ENCODE results near the gene OSCAR. TPM values are rescaled to one million over a fixed set of nuclear protein-coding genes. Genes with fewer than 3 reads are reported as not detected.

Gene OSCAR
- total RNA-seq, 2 donors from 2014 or later, result 2.3 TPM; not detected in 1

DNA sequence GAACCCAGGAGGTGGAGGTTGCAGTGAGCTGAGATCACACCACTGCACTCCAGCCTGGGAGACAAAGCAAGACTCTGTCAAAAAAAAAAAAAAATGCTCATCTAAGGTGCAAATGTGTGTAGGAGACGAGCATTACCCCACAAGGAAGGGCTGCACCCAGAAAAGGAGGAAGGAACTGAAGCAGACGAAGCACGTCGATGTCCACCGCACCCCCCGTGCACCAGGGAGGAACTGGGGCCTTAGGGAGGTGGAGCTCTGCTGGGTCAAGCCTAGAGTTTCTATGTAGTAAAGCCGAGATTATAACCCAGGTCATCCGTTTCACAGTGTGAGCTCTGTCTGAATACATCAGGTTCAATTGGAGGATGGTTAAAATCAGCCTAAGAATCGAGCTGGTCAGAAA, 38.0 kb downstream of the OSCAR start:
- no peaks in the 10 kb centered on the region for H3K4me1 ChIP-seq
- no peaks in the 10 kb centered on the region for H3K36me3 ChIP-seq (replicated peaks in 1 of 2; ENCODE audit: insufficient read depth in 1 of 2, low read depth in 2 of 2)
- H3K27ac ChIP-seq, result no peak overlapping the region
- intact Hi-C loops (cut with DNase I), result no loop called here
- peak in 1 of 4 donors; percentile 8 for DNase-seq
- H3K4me3 ChIP-seq, result no peak overlapping the region
- no peaks in the 10 kb centered on the region for H3K9me3 ChIP-seq
- WGBS, 2 donors, result 45 to 68% methylated on average over 7 to 9 of the region's 9 CpGs
- TF ChIP-seq POLR2A (IDR thresholded peaks at IDR 0.05) (no peak), CTCF (IDR thresholded peaks at IDR 0.05) (no peak)
- H3K27me3 ChIP-seq, result no peaks in the 10 kb centered on the region
- no peak for ATAC-seq

DNA sequence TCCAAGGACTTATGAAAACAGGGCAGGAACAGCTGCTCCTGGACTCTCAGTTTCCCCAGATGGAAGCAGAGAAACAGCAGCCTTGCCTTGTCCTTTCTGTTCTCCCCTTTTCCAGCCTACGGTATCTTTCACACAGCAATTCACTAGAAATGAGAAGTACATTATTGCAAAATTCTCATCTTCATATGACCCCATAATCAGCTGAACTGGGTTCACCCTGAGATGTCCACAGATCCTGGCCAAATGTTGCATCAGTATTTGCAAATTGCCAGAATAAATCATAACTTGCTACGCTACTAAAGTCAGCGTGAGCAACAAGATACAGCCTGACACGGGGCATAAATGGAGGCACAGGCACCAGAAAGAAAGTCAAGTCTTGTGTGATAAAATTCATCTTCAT, 53.0 kb downstream of the OSCAR start:
- H3K27ac ChIP-seq, result no peak overlapping the region
- H3K36me3 ChIP-seq (replicated peaks in 1 of 2; ENCODE audit: insufficient read depth in 1 of 2, low read depth in 2 of 2), result no peaks in the 10 kb centered on the region
- H3K9me3 ChIP-seq, result no peaks in the 10 kb centered on the region
- TF ChIP-seq CTCF (IDR thresholded peaks at IDR 0.05) (no peak), POLR2A (IDR thresholded peaks at IDR 0.05) (no peak)
- H3K4me1 ChIP-seq, result no peaks in the 10 kb centered on the region
- H3K27me3 ChIP-seq, result no peaks in the 10 kb centered on the region
- WGBS, 2 donors, result 53 to 54% methylated on average over 4 of the region's 4 CpGs
- DNase-seq, result peak in 1 of 4 donors; percentile 14
- intact Hi-C loops (cut with DNase I), result no loop called here
- H3K4me3 ChIP-seq, result no peak overlapping the region
- ATAC-seq, result no peak

DNA sequence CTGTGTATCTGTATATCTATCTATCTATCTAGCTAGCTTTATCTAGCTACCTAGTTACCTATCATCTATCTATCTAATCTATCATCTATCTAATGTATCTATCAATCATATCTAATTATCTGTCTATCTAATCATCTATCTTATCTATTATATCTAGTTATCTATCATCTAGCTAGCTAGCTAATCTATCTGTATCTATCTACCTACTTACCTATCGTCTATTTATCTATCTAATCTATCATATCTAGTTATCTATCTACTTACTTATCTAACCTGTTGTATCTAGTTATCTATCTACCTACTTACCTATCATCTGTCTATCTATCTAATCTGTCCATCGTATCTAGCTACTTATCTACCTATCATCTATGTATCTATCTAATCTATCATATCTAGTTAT, 54.8 kb downstream of the OSCAR start:
- intact Hi-C loops (cut with DNase I), result no loop called here
- no peak for ATAC-seq
- 35 to 40% methylated on average over 2 of the region's 2 CpGs for WGBS, 2 donors

More for the DNA sequence above, 54.8 kb downstream of the OSCAR start:
- H3K36me3 ChIP-seq (replicated peaks in 1 of 2; ENCODE audit: insufficient read depth in 1 of 2, low read depth in 2 of 2), result no peaks in the 10 kb centered on the region
- no peaks in the 10 kb centered on the region for H3K4me1 ChIP-seq
- H3K27ac ChIP-seq, result no peak overlapping the region
- no peak for DNase-seq
- no peak overlapping the region for H3K4me3 ChIP-seq
- H3K9me3 ChIP-seq, result no peaks in the 10 kb centered on the region
- TF ChIP-seq POLR2A (IDR thresholded peaks at IDR 0.05), result no peak
- no peak for TF ChIP-seq CTCF (IDR thresholded peaks at IDR 0.05)
- no peaks in the 10 kb centered on the region for H3K27me3 ChIP-seq

Other genes starting within 250 kb of the OSCAR start
- gene MYADM, start 232.9 kb downstream of the OSCAR start, total RNA-seq, result 10 to 100 TPM; 12.2 to 30.0 TPM
- under 1 TPM in 1 of 2 donors, not detected in 1; 0.26 TPM for gene PRKCG, start 218.6 kb downstream of the OSCAR start, total RNA-seq
- gene CACNG7, start 191.5 kb downstream of the OSCAR start, total RNA-seq, result not detected
- not detected for gene CACNG8, start 137.9 kb downstream of the OSCAR start, total RNA-seq
- not detected for gene CACNG6, start 109.2 kb downstream of the OSCAR start, total RNA-seq
- gene VSTM1, start 36.9 kb downstream of the OSCAR start, total RNA-seq, result not detected
- not detected for gene TARM1, start 19.4 kb downstream of the OSCAR start, total RNA-seq
- gene NDUFA3, start 2.1 kb upstream of the OSCAR start, total RNA-seq, result 1 to 10 TPM; 4.7 to 5.3 TPM
- gene TFPT, start 14.9 kb upstream of the OSCAR start, total RNA-seq, result 10 to 100 TPM in 1 of 2 donors, 1 to 10 TPM in 1; 6.5 to 11.9 TPM
- gene PRPF31, start 15.0 kb upstream of the OSCAR start, total RNA-seq, result 10 to 100 TPM; 17.8 to 24.1 TPM
- gene CNOT3, start 37.0 kb upstream of the OSCAR start, total RNA-seq, result 10 to 100 TPM; 22.4 to 51.4 TPM
- 1 to 10 TPM; 4.0 to 9.6 TPM for gene LENG1, start 58.9 kb upstream of the OSCAR start, total RNA-seq
- gene TMC4, start 72.4 kb upstream of the OSCAR start, total RNA-seq, result 100 to 1,000 TPM in 1 of 2 donors, 10 to 100 TPM in 1; 57.3 to 126 TPM
- 10 to 100 TPM; 40.5 to 98.9 TPM for gene MBOAT7, start 88.8 kb upstream of the OSCAR start, total RNA-seq
- 10 to 100 TPM; 33.9 to 56.6 TPM for gene TSEN34, start 90.5 kb upstream of the OSCAR start, total RNA-seq
- gene RPS9, start 100.1 kb upstream of the OSCAR start, total RNA-seq, result 1,000 to 10,000 TPM; 1,319 to 1,729 TPM
- 1 to 10 TPM in 1 of 2 donors, under 1 TPM in 1; 0.33 to 2.1 TPM for gene LILRB3, start 122.2 kb upstream of the OSCAR start, total RNA-seq
- not detected for gene LILRA6, start 142.0 kb upstream of the OSCAR start, total RNA-seq
- 1 to 10 TPM; 3.1 to 6.6 TPM for gene LILRB5, start 156.5 kb upstream of the OSCAR start, total RNA-seq
- 1 to 10 TPM in 1 of 2 donors, under 1 TPM in 1; 0.78 to 1.3 TPM for gene LILRB2, start 180.3 kb upstream of the OSCAR start, total RNA-seq
- under 1 TPM in 1 of 2 donors, not detected in 1; 0.78 TPM for gene LILRA5, start 212.4 kb upstream of the OSCAR start, total RNA-seq
- gene LILRA4, start 238.4 kb upstream of the OSCAR start, total RNA-seq, result not detected